HG03460 (cell line): ENCODE measurements around the gene PTPRN2.

Source experiments
- ATAC-seq: cut with Tn5 transposase; IDR thresholded peaks from one replicate; pipeline ENCODE4 v1.9.1; 2021; ENCODE audit not compliant: unreplicated experiment

Gene PTPRN2

DNA sequence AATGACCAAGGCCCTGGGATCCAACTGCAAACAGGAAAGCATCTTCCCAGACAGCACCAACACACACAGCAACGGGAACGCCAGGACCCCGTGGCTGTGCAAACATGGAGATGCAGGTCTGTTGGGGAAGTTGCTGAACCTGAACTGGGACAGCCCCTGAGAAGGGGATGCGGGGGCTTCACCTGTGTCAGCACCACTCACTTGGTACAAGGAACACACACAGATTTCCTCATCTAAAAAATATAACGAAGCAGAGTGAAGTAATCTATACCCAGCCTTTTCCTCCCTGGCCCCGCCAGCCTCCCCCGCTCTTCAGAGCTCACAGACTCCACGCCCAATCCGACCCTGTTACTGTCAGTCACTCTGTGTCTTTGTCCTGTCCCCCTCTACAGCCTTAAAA is 93.0 kb downstream of the PTPRN2 start:
- no peak for ATAC-seq

DNA sequence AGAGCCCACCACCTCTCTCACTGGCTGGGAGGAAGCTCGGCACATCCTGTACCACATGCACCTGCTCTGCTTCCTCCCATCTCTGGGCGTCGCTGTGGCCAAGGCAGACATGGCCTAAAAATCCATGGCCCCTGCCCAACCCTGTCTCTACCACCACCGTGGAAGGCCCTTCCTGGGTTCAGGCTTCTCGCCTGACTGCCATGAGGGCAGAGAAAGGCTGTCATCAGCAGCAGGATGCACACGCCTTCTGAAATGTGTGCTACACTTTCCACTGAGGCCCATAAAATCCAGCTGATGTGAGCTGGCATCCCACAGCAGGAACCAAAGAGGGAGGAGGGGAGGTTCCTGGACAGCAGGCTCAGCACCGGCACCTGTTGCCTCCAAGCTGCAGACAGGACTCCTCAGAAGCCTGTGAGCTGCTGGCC is 93.4 kb downstream of the PTPRN2 start:
- ATAC-seq = no peak

DNA sequence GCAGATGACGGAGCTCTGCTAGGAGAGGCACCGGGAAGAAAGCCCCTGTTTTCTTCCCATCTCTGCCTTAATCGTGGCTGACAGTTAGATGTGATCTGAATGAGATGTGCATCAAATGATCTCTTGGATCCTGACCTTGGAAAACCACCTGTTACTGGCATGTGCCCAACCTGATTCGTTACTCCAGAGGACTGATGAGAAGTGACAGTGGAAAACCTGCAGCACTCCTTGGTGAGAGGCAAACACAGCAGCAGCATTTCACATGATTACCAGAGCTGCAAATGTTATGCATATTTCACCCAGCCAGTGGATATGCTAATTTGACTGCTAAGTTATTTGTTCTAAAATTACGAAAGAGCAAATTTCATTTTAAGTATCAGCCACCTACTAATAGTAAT is 95.3 kb downstream of the PTPRN2 start:
- ATAC-seq = no peak

DNA sequence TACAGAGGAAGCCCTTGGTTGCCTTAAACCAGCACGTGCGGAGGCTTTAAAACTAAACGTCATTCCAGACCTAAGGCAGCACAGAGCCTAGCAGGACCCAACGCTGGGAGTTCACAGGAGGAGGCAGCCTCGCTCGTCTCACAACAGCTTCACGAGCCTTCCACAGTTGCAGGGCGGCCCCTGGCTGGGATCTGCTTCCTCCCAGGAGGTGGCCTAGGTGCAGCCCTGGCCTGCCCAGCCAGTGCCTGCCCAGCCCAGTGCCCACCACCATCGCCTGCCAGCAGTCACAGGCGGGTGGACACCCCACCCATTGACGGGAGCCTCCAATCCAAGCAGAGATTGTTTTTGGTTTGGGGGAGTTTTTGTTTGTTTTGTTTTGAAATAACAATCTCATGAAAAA is 96.5 kb downstream of the PTPRN2 start:
- ATAC-seq = no peak

DNA sequence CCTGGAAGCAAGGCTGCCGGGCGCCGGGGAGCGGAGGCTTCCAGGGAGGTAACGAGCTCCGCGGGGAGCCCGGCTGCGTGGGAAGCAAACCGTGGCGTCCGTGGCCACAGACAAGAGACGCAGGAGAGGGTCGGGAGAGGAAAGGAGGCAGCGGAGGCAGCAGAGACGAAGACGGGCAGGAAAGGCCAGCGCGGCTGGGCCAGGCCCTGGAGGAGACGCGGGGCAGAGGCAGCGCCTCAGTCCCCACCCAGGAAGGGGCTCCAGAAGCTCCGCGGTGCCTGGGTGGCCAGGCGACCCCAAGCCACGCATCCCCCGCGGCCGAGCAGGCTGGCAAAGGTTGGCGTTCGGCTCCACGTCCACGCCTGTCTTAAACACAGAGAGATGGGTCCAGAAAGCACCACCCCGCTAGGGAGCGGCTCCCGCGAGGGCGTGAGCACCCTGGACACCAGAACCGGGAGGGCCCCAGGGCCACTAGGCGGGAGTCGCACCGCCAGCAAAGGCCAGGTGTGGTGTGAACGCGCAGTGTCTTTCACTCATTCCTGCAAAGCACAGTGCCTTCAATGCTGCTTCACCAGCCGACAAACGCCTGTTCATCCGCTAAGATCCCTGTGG is 97.3 kb downstream of the PTPRN2 start:
- ATAC-seq = no peak

DNA sequence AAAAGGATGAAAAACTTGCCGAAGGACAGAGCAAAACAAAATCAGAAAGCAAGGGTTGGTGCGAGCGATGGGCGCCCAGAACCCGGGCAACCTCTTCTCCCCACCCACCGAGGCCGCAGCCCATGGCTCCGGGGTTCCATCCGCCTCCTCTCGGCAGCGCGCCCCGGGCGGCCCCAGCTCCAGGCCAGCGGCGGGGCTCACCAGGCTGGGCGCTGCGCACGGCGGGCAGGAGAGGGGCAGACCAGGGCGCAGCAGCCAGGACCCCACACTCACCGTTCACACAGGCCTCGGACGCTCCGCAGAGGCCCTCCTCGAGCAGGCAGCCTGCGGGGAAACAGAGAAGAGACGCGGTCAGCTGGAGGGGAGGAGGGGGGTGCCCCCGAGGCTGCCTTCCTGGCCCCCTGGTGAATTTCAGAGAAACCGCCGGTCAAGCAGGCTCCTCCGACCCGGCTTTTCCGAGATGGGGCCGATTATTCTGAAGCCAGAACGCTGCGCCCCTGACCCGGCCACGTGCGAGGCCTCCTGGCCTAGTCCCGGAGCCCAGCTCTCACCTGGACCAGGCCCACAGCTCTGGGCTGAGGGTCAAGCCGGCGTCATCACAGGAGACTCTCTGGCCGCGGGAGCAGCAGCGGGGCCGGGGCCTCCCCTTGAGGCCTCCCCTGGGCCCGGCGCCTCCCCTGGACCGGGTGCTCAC is 98.0 kb downstream of the PTPRN2 start:
- no peak for ATAC-seq

DNA sequence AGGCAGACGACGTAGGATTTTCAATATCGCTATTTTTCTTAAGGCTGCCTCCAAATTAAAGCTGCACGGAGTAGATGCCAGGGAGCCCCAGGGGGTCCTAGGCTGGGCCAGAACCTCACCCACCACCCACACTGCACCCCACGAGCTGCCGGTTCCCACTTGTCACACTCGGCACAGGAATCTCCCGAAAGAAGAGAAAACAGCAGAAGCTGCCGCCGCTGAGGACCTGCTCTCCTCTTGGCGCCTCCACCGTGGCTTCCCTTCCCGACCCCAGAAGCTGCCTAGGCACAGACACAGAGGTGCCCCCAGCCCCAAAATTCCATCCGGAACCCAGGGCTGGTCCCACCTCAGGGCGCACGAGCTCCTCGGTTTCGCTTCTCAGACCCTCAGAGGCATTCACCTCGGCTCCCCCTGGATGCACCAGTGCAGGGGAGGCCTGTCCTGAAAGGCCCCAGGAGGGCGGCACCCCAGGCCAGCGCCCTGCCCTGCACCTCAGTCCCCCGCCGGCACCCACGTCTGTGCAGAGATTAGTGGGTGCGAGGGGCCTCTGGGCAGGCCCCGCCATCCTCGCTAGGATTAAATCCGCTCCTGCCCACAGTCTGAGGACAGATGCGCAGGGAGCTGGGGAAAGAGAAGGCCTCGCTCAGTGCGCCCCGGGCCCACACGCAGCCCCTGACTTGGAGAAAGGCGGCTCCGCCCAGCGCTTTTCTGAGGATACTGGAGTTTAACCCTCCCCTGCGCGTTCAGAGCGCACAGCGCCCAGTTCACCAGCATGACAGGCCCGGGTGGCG is 99.2 kb downstream of the PTPRN2 start:
- ATAC-seq = no peak

DNA sequence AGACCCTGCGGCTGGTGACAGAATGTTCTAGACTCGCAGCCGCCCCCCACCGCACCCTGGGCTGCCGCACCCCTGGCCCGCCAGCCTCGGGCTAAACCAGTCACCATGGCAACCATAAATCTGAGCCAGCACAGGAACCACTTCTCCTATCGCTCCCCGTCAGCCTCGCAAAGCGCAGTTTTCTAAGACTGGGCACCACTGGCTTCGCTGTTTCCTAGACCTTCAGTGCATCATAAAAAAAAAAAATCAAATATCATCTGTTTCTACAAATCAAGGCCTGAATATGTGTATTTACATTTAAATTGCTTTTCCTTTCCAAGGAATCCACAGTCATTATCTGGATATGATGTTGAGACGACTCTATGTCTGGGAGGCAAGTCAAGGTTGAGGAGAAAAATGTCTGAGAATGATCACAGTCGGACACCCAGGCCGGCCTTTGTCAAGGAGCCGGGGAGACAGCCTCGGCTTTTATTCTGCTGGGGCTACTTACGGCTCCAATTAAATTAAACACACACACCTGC is 99.9 kb downstream of the PTPRN2 start:
- no peak for ATAC-seq

DNA sequence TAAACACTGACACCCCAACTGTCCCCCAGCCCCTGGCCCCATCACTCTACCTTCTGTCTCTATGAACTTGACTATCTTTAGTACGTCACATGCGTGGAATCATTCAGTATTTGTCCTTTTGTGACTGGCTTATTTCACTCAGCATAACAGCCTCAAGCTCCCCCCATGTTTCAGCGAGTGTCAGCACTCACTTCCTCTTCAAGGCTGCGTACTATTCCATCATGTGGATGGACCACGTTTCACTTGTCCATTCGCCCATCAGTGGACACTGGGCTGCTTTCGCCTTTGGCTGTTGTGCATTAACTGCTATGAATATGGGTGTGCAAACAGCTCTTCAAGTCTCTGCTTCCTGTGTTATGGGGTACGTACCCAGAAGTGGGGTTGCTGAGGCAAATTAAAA is 100.7 kb downstream of the PTPRN2 start:
- no peak for ATAC-seq

DNA sequence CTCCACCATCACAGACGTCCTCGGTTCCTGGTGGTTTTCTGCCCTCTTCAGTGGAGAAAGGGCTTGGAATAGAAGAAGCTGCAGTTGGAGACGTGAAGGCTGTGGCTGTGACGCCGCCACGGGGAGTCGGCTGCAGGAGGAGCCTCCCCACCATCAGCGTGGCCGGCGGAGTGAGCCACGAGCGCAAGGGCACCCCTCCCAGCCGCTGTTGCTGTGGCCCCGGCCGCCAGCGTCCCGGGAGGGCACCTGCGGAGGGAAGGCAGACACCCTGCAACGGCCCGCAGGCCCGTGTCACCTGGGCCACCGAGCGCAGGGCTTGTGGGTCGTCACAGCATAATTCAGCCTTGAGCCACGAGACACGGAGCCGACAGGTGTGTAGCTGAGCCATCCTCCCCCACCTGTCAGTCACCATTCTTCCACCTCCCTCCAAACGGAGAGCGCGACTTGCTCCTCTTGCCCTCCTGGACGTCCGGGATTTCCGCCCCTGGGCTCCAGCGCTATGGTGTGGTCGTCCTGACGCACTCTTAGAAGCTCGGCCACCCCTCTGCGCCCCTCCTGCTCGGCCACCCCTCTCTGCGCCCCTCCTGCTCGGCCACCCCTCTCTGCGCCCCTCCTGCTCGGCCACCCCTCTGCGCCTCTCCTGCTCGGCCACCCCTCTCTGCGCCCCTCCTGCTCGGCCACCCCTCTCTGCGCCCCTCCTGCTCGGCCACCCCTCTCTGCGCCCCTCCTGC is 102.7 kb downstream of the PTPRN2 start:
- no peak for ATAC-seq

DNA sequence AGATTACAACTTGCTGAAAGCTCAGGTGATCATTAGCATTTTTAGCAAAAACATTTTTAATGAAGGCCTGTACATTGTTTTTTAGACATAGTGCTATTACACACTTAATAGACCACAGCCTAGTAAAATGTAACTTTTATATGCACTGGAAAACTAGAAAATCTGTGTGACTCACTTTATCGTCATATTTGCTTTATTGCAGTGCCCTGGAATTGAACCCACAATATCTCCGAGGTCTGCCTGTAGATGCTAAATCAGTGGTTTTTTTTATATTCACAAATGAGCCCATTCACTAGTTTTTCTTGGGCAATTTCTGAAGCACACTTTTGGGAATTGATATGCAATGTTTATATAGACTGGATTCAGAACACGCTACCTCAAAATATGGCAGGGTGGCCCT is 105.1 kb downstream of the PTPRN2 start:
- no peak for ATAC-seq

DNA sequence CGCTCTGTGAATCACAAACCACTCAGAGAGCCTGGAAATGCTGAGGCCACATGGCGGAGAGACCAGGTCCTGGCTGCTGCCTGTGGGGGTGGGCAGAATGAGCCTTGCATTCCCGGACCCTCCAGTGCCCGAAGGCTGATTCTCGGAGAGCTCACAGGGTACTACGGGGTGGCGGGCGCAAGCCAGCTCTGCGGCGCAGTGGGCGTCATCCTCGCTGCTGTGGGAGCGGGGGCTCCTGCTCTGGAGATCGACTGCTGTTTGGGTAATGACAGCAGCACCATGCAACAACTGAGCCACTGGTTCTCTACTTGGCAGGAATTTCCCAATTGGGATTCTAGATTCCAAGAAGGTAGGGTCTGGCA is 108.0 kb downstream of the PTPRN2 start:
- ATAC-seq = no peak

DNA sequence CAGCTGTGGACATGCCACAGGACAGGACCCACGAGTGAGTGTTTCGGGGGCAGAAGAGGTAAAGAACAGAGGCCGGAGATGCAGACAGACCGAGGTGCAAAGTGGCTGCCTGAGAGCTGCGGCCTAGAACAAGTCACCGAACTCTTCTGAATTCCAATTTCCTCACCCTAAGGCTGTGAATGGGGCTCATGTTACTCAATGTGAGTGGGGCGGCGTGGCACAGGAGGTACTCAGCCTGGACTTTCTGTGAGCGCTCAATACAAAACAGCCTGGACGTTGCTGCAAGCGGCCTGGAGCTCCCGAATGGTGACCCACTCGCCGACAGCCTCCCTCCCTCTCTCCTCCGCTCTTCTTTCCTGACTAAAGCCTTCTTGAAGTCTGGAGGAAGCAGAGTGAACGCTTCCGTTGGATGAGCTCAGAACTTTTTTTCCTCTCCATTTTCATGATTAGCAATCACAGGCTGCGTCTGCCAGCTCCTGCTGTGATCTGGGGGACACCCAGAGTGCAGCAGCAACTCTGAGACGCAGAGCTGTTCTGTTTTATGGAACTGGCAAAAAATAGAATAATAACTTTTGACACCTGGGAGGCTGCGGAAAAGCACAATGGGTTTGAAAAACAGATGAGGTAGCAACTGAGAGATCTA is 108.5 kb downstream of the PTPRN2 start:
- ATAC-seq = no peak

DNA sequence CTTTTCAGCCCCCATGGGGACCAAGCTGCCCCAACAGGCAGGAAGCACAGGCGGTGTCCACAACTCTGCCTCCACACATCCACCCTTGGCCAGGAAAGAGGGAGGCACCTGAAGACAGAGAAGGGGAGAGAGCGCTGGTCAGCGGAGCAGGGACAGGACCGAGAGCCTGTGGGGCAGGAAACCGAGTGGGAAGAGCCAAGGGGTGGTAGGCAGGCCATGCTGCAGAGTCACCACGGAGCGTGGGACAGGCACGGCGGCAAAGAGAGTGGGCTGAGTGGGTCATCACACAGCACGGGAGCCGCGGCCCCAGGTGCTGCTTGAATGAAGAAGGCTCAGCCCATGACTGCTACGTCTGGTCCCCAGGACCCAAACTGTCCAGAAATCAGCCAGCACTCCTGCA is 109.8 kb downstream of the PTPRN2 start:
- no peak for ATAC-seq

DNA sequence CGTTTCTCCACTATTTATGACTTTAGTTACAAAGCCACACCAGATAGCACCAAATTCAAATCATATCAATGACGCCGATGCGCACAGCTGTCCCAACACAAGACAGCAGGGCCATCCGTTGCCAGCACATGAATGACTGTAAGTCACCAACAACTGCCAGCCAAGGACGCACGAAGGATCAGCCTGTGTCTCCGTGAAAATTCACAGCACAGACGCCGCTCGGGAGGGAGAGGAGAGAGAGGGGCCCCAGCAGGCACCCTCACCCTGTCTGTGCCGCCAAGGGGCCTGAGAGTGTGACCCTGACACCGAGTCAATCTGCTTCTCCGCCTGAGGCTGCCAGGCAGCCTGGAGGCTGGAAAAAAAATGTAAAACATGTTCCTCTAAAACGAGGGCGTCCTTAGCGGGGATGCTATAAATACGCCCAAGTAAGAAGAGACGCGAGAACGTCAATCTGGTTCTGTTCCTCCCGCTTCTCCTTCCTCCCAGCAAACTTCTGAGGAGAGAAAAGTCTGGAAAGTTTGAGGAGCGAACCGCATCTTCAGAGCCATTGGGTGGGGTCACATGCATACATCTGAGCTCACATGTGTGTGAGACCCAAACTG is 111.2 kb downstream of the PTPRN2 start:
- ATAC-seq = no peak

DNA sequence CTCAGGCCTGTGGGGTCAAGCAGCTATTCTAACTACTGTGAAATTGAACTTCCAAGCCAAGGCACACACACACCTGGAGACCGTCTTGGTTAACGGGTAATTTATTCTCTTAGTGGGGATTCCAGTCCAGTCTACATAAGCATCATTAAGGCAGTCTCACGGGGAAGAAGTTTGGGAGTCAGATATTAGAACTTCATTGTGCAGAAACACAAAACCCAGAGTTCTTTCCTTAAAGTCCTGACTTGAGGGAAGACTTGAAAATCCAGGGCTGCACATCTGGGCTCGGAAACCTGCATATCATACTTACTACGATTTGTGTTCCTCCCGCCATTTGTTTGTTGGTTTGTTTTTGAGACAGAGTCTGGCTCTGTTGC is 112.0 kb downstream of the PTPRN2 start:
- ATAC-seq = no peak

DNA sequence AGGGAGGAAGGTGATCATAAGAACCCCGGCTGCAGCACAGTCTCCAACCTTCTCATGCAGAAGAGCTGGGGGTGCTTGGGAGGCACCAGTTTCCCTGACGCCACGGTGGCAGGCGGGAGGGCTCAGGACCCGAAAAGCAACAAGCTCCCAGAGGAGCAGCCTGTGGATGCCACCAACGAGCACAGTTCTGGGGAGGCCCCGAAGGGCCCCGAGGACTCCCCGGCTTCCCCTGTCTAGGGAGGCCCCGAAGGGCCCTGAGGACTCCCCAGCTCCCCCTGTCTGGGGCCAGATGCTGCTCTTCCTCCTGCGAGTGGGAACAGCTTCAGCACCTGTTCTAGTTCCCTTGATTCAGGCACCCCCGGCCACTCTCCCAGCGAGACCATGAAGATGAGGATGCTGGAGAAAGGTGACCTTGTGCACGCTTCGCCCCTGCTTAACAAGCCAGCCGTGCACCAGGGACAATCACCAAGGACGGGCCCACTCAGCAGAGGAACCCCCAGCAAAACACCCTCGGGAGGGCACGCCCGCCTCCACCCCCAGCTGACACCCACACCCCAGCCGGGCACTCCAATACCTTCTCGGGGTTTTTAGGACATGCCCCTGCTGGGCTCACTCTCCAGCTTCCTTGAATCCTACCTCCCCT is 112.5 kb downstream of the PTPRN2 start:
- ATAC-seq = no peak

DNA sequence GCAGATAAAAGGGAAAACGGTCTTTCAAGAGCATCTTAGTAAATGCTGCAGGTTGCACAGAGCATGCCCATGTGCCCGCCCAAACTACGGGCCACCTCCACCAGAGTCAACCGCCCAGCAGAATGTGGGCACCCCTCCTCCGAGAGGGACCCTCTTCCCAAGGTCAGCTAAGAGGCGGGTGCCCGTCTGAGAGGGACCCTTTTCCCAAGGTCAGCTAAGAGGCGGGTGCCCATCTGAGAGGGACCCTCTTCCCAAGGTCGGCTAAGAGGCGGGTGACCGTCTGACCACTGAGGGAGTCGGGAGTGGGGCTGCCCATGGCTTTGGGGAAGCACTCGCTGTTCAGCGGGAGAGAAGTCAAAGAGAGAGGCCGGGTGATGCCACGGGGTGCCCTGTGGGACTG is 113.1 kb downstream of the PTPRN2 start:
- no peak for ATAC-seq

DNA sequence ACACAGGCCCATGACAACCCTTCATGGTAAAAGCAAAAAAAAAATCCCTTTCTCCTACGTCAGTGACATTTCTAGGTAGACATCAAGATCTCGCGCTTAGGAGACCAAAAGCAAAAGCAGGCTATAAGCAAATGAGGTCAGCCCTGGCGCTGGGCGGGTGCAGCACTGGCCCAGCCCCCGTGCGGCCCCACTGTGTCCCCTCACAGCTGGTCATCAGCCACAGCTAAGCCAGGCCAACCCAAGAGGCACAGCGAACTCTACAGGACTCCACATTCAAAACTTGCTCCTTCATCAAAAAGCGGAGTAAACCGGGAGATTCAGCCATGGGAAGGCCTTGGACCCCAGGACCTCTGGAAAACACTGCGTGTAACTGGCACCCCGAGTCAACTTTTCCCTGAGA is 113.7 kb downstream of the PTPRN2 start:
- no peak for ATAC-seq

DNA sequence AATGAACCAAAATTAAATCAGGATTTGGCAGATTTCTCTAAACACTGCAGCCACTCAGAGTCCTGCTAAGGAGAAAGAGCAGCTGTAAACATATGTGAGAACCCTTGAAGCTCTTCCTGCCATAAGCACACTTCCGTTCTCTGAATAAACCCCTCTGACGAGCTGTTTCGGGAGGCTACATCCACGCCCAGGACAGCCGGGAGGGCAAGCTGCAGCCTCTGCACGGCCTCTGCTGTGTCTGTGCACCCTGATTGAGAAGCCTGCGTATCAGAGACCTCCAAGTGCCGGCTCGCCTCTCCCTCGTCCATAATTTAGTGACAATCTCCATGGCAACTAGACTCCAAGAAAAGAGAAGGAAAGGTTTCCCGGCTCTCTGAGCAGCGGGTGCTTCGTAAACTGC is 114.4 kb downstream of the PTPRN2 start:
- no peak for ATAC-seq
